Measurements from ENCODE around the gene RNF180. TPM values are rescaled to one million over a fixed set of nuclear protein-coding genes. Genes with fewer than 3 reads are reported as not detected.
A peak's percentile ranks its signal among the peaks of the same experiment; 100 is the strongest.

The RNF180 gene
- total and polyA plus RNA-seq, 2 donors (not counting 3 experiments of a cell fraction or from before 2014, with no cell fraction given), result 0.62 to 5.6 TPM

GRCh38 chr5:64229163-64229774, 63.6 kb downstream of the RNF180 start:
- Histone ChIP-seq H3K27me3 (ENCODE audit: control insufficient read depth in 2 of 2, insufficient read depth in 2 of 2, low read length in 2 of 2) (no peaks in the 10 kb centered on the region), H3K9ac (replicated peaks; ENCODE audit: extremely low read depth, insufficient read depth, low read length) (no peak overlapping the region), H3K4me3 (replicated peaks in 1 of 3; ENCODE audit: insufficient read depth in 1 of 3, low read depth in 1 of 3, low read length in 3 of 3) (no peak overlapping the region), H3K9me3 (replicated peaks; ENCODE audit: control insufficient read depth, insufficient read depth, low read length) (no peaks in the 10 kb centered on the region), H3K27ac (ENCODE audit: insufficient read depth, low read depth, low read length) (no peak overlapping the region), H3K9me1 (replicated peaks; ENCODE audit: control insufficient read depth, extremely low read depth, insufficient read depth, low read length) (no peaks in the 10 kb centered on the region), H3K79me2 (ENCODE audit: control insufficient read depth, insufficient read depth, low read length) (no peaks in the 10 kb centered on the region), H3K4me2 (ENCODE audit: insufficient read depth, low read length) (no peak overlapping the region), H4K20me1 (replicated peaks; ENCODE audit: control insufficient read depth, extremely low read depth, insufficient read depth, low read length) (no peaks in the 10 kb centered on the region), H2AFZ (ENCODE audit: low read depth, low read length) (no peak overlapping the region), H3K4me1 (ENCODE audit: control insufficient read depth, extremely low read depth, insufficient read depth, low read length) (no peaks in the 10 kb centered on the region), H3K36me3 (ENCODE audit: control insufficient read depth in 2 of 2, extremely low read depth in 1 of 2, insufficient read depth in 2 of 2, low read length in 2 of 2) (no peaks in the 10 kb centered on the region)
- DNase-seq (ENCODE audit: low read depth, low spot score), result peak; percentile 49
- intact Hi-C loops (cut with micrococcal nuclease), result loop anchor here (1.0 kb wide), 3 partner anchors 277 to 555 kb away; partner anchors contain the start of gene RGS7BP
- FAIRE-seq, result peak; percentile 93
- POLR2A ChIA-PET, result no interaction called here
- BruUV-seq (replicated peaks), result no TSS peak
- dilution Hi-C loops (cut with MboI; ENCODE audit: extremely low pct_ligation_motif_present, low sequenced_read_pairs), result no loop called here
- CTCF ChIA-PET, result interaction anchor here (0.6 to 4.4 kb wide), 45 partner anchors 8 to 1246 kb away, joined by 3 to 256 read pairs (median 4); partner anchors contain the start of gene RNF180
- peak; percentile 24 to 41 for TF ChIP-seq CTCF (IDR thresholded peaks at IDR 0.05; ENCODE audit: extremely low read depth in 1 of 2, insufficient read depth in 1 of 2, low read depth in 1 of 2, low read length in 2 of 2)
- no peak for TF ChIP-seq MYC (IDR thresholded peaks at IDR 0.05; ENCODE audit: low read depth, low read length)

- ChIA-PET CTCF (no interaction called here), POLR2A (interaction anchor here (0.7 kb wide), 1 partner anchor 1326 kb away, joined by 4 read pairs; no protein-coding TSS in a partner anchor)
- TF ChIP-seq FOS (IDR thresholded peaks at IDR 0.05; ENCODE audit: borderline replicate concordance, insufficient read depth, low read length), result no peak
- no peak for TF ChIP-seq EZH2 (IDR thresholded peaks at IDR 0.05; ENCODE audit: borderline replicate concordance, low read depth, low read length, severe bottlenecking)
- no peak for TF ChIP-seq MAX (IDR thresholded peaks at IDR 0.05; ENCODE audit: insufficient read depth, insufficient read length)
- TF ChIP-seq MYC (IDR thresholded peaks at IDR 0.05; ENCODE audit: low read depth, low read length), result no peak
- TF ChIP-seq JUN (IDR thresholded peaks at IDR 0.05; ENCODE audit: borderline replicate concordance, insufficient read depth, insufficient read length, low read depth), result no peak
- TF ChIP-seq POLR2A (IDR thresholded peaks at IDR 0.05; ENCODE audit: low read depth, low read length), result no peak
- TF ChIP-seq POLR2AphosphoS5 (IDR thresholded peaks at IDR 0.05; ENCODE audit: insufficient read depth, low read depth, low read length), result no peak
- TF ChIP-seq GATA2 (IDR thresholded peaks at IDR 0.05; ENCODE audit: insufficient read depth, insufficient read length, low read depth, low read length), result no peak
- no peak for TF ChIP-seq CTCF (IDR thresholded peaks at IDR 0.05; ENCODE audit: extremely low read depth in 1 of 2, insufficient read depth in 1 of 2, low read depth in 1 of 2, low read length in 2 of 2)
- Histone ChIP-seq H4K20me1 (replicated peaks; ENCODE audit: control insufficient read depth, extremely low read depth, insufficient read depth, low read length) (no peaks in the 10 kb centered on the region), H3K4me3 (replicated peaks in 1 of 3; ENCODE audit: insufficient read depth in 1 of 3, low read depth in 1 of 3, low read length in 3 of 3) (no peak overlapping the region), H3K27me3 (ENCODE audit: control insufficient read depth in 2 of 2, insufficient read depth in 2 of 2, low read length in 2 of 2) (no peaks in the 10 kb centered on the region), H3K4me1 (ENCODE audit: control insufficient read depth, extremely low read depth, insufficient read depth, low read length) (no peaks in the 10 kb centered on the region), H3K79me2 (ENCODE audit: control insufficient read depth, insufficient read depth, low read length) (no peaks in the 10 kb centered on the region), H3K4me2 (ENCODE audit: insufficient read depth, low read length) (no peak overlapping the region), H3K9ac (replicated peaks; ENCODE audit: extremely low read depth, insufficient read depth, low read length) (no peak overlapping the region), H3K27ac (ENCODE audit: insufficient read depth, low read depth, low read length) (no peak overlapping the region), H3K36me3 (ENCODE audit: control insufficient read depth in 2 of 2, extremely low read depth in 1 of 2, insufficient read depth in 2 of 2, low read length in 2 of 2) (no peaks in the 10 kb centered on the region), H2AFZ (ENCODE audit: low read depth, low read length) (no peak overlapping the region), H3K9me1 (replicated peaks; ENCODE audit: control insufficient read depth, extremely low read depth, insufficient read depth, low read length) (no peaks in the 10 kb centered on the region), H3K9me3 (replicated peaks; ENCODE audit: control insufficient read depth, insufficient read depth, low read length) (no peaks in the 10 kb centered on the region)
- DNase-seq (ENCODE audit: low read depth, low spot score), result no peak
- intact Hi-C loops (cut with micrococcal nuclease), result no loop called here
- dilution Hi-C loops (cut with MboI; ENCODE audit: extremely low pct_ligation_motif_present, low sequenced_read_pairs), result no loop called here
- no TSS peak for BruUV-seq (replicated peaks)
- FAIRE-seq, result no peak
Measured at GRCh38 chr5:64260756-64261155, 95.1 kb downstream of the RNF180 start.

Measured in endothelial cell of umbilical vein (primary cell).